ENCODE results near the gene GRIP1. TPM values are rescaled to one million over a fixed set of nuclear protein-coding genes. Genes with fewer than 3 reads are reported as not detected.

Gene GRIP1
- total RNA-seq, 4 donors from 2014 or later: 0.85 to 1.8 TPM; not detected in 2

DNA sequence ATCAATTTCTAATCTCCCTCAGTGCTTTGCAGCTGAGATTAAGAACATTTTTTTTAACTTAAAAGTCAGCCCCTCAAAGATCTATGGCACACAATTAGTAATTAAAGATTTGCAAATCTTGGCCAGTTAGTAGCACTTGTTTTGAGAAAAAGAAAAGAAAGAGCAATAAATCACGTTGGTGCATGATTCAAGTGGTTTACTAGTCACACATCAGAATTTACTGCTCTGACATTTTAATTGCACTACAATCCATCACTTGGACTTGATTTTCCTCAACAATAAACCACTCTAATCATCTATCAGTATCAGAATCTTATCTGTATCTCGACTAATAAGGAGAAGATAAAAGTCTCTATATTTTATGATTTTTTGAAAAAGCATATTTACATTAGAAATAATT, 222.3 kb downstream of the GRIP1 start:
- TF ChIP-seq, protein P1, sequence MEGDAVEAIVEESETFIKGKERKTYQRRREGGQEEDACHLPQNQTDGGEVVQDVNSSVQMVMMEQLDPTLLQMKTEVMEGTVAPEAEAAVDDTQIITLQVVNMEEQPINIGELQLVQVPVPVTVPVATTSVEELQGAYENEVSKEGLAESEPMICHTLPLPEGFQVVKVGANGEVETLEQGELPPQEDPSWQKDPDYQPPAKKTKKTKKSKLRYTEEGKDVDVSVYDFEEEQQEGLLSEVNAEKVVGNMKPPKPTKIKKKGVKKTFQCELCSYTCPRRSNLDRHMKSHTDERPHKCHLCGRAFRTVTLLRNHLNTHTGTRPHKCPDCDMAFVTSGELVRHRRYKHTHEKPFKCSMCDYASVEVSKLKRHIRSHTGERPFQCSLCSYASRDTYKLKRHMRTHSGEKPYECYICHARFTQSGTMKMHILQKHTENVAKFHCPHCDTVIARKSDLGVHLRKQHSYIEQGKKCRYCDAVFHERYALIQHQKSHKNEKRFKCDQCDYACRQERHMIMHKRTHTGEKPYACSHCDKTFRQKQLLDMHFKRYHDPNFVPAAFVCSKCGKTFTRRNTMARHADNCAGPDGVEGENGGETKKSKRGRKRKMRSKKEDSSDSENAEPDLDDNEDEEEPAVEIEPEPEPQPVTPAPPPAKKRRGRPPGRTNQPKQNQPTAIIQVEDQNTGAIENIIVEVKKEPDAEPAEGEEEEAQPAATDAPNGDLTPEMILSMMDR (IDR thresholded peaks at IDR 0.05; ENCODE audit: low read depth): no peak

DNA sequence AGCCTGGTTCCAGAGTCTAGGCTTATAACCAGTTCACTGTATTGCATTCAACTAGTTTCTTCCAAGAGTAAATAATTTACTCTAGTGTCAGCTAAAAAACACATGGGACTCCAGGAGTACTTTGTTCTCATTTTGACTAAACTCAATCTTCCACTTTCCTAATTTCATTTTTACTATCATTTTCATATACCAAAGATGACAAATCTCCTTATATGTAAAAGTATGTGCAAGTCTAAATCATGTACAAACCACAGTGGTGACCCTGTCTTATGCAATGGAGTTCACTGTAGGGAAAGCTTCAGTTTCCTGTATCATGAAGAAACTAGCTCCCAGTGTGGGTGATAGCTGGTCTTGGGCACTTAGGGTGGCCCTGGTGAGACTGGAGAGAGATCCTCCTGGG, 225.0 kb downstream of the GRIP1 start:
- TF ChIP-seq, protein P1 (IDR thresholded peaks at IDR 0.05; ENCODE audit: low read depth): no peak

DNA sequence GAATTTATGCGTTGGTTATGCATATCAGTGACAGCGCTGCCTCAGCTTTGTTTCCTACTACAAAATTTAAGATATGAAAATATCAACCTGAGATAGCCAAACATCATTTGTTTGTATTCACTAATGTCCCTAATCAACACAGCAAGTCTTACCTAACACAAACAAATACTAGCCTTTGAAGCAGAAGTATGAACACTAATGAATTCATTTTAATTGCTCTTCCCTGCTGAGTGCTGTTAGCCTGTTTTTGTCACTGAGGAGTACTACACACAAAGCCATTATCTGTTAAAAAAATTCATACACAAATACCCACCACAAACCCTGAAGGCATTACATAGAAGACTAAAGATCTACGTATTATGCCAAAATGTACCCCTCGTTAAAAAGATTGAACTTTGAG, 225.8 kb downstream of the GRIP1 start:
- TF ChIP-seq, protein P1 (IDR thresholded peaks at IDR 0.05; ENCODE audit: low read depth): no peak

DNA sequence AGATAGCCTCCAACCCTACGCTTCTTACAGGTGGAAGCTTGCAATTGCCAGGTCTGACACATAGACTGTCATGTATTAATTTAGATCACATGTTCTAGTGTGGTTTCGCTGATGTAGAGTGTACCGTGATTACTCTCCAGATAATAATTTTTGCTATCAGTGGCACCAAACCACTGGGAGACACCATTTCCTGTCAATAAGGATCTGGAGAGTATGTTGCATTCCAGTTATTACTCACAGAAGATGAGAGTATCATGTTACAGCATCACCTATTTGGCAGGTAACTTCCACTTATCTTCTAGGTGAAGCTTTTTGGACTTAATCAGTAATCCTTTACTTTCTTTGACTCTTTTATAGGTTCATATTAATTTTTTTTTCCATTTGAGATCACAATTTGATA, 229.3 kb downstream of the GRIP1 start:
- TF ChIP-seq, protein P1 (IDR thresholded peaks at IDR 0.05; ENCODE audit: low read depth): no peak

DNA sequence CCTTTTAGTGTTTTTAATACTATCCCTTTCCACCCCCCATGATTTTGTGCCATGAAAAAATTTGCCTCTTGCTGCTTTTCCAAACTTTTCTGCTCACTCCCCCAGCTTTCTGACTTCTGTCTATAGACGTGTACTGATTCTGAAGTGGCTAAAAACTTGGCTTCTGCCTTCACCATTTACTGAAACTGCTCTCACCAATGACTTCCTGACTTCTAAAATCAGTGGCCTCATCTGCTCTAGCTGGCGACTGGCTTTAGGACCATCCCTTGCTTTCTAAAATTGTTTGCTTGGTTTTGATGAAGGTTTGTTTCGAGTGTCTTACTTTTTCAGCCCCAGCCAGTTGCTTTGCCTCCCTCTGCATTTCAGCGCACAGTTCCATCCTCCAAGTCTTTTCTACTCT, 231.2 kb downstream of the GRIP1 start:
- TF ChIP-seq, protein P1 (IDR thresholded peaks at IDR 0.05; ENCODE audit: low read depth): no peak

DNA sequence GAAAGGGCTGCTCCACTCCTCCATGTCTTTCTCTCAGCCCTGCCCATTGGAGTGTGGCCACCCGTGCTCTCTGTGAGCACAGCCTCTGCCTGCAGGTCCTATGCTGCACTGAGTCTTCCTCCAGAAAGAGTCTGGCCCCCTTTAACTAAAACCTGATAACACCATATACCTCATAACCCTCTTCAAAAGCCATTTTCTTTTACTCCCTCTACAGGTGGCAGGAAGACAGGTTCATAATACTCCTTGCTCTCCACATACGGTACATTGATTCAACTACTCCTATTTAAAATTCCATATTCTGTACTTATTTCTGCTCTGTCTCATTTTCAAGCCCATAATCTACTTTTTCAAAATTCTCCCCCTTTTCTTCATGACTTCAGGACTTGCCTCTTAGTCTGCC, 232.6 kb downstream of the GRIP1 start:
- TF ChIP-seq, protein P1 (IDR thresholded peaks at IDR 0.05; ENCODE audit: low read depth): no peak

DNA sequence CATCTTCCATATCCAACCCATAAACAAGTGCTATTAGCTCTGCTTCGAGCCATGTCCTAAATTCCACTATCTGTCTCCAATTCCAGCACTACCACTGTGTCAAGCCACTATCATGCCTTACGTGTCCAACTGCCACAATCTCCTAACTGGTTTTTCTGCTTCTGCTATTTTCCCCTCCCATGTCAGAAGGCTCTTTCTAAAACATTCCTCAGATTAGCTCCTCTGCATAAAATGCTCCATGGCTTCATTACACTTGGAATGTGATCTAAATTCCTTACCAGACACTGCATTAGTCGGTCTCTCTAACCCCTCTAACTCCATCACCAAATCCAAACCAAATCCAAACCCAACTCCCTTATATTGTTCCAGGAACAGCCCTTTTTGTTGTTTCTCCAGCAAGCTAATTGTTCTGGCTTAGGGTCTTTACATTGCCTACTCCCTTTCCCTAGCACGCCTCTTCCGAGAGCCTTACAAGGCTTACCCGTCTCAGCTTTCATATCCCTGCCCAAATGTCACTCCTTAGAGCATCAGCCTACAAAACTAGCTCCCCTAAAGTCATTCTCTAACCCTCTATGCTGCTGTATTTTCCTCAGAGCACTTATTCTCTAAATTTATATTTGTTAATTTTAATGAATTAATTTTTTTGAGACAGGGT, 236.8 kb downstream of the GRIP1 start:
- TF ChIP-seq, protein P1 (IDR thresholded peaks at IDR 0.05; ENCODE audit: low read depth): no peak

All from subcutaneous adipose tissue (tissue), 4 donors.